Naive B cell (primary cell): ENCODE results near the gene GPR183. TPM values are rescaled to one million over a fixed set of nuclear protein-coding genes. Genes with fewer than 3 reads are reported as not detected.

Experiments
- ATAC-seq, 2 donors: fragments of 150-1000 bp; cut with Tn5 transposase; 2 replicates each; pipeline ENCODE4 v1.10.0; 2021; ENCODE audit warnings: low read depth in 2 of 2, mild to moderate bottlenecking in 2 of 2, moderate library complexity in 2 of 2
- DNase-seq: peaks from one replicate; pipeline ENCODE4 v3.0.0; 2022
- H3K27ac Mint-ChIP-seq, 6 donors: one replicate each; pipeline ENCODE4 v1.8.0; 2020 to 2022; ENCODE audit warnings: mild to moderate bottlenecking in 6 of 6, mixed read lengths in 6 of 6, moderate library complexity in 5 of 6, inconsistent platforms in 2 of 6
- H3K27me3 Mint-ChIP-seq, 3 donors: one replicate each; pipeline ENCODE4 v1.8.0; 2021 to 2022; ENCODE audit warnings: mixed read lengths in 3 of 3, mild to moderate bottlenecking in 1 of 3
- H3K36me3 Mint-ChIP-seq, 2 donors: one replicate each; pipeline ENCODE4 v1.8.0; 2020 to 2022; ENCODE audit warnings: mixed read lengths in 2 of 2, inconsistent platforms in 1 of 2, mild to moderate bottlenecking in 1 of 2
- H3K4me1 Mint-ChIP-seq, 3 donors: one replicate each; pipeline ENCODE4 v1.8.0; 2020 to 2022; ENCODE audit warnings: mixed read lengths in 3 of 3, inconsistent platforms in 1 of 3, mild to moderate bottlenecking in 1 of 3, moderate library complexity in 1 of 3
- H3K4me3 Mint-ChIP-seq, 8 donors: one replicate each; pipeline ENCODE4 v1.8.0; 2020 to 2022; ENCODE audit warnings: mild to moderate bottlenecking in 8 of 8, mixed read lengths in 8 of 8, moderate library complexity in 8 of 8, inconsistent platforms in 2 of 8
- H3K9me3 Mint-ChIP-seq, 7 donors: one replicate each; pipeline ENCODE4 v1.8.0; 2020 to 2022; ENCODE audit warnings: mixed read lengths in 7 of 7, mild to moderate bottlenecking in 5 of 7, inconsistent platforms in 2 of 7, moderate library complexity in 1 of 7
- polyA plus RNA-seq, 6 donors: library from polyadenylated mRNA; unstranded; fragments of 300-500 nt; fragmentation: Illumina TruSeq; gene quantifications; one replicate each; pipeline ENCODE4 v1.2.3, GENCODE V29; 2021; ENCODE audit warnings: low read depth in 6 of 6

GPR183 gene
- polyA plus RNA-seq, 6 donors from 2014 or later, result 98.3 to 487 (median 158) TPM

- no peak for ATAC-seq
- Mint-ChIP-seq H3K9me3 (peaks cover 0 to 13% (median 0%) of the 10 kb centered on the region in 7 donors), H3K27me3 (no peaks in the 10 kb centered on the region), H3K27ac (peak overlapping the region in 1 of 6 donors; percentile 15), H3K4me3 (no peak overlapping the region), H3K4me1 (peaks cover 55 to 67% (median 55%) of the 10 kb centered on the region in 3 donors), H3K36me3 (peaks cover 0 to 11% of the 10 kb centered on the region in 2 donors)
- no peak for DNase-seq
Observed at GRCh38 chr13:99267927-99268326, 39.3 kb downstream of the GPR183 start.

- H3K27me3 Mint-ChIP-seq, result no peaks in the 10 kb centered on the region
- H3K27ac Mint-ChIP-seq, result peak overlapping the region in 1 of 6 donors; percentile 66
- no peak for DNase-seq
- peaks cover 0 to 2% (median 0%) of the 10 kb centered on the region in 7 donors for H3K9me3 Mint-ChIP-seq
- no peak for ATAC-seq
- no peak overlapping the region for H3K4me3 Mint-ChIP-seq
- peaks cover 53 to 68% (median 57%) of the 10 kb centered on the region in 3 donors for H3K4me1 Mint-ChIP-seq
- no peaks in the 10 kb centered on the region for H3K36me3 Mint-ChIP-seq
Observed at GRCh38 chr13:99266827-99267226, 40.4 kb downstream of the GPR183 start.

GRCh38 chr13:99265821-99266426, 41.3 kb downstream of the GPR183 start:
- DNase-seq, result no peak
- Mint-ChIP-seq H3K4me3 (peak overlapping the region in 3 of 8 donors; percentile 30 to 41 (median 40)), H3K9me3 (no peaks in the 10 kb centered on the region)

GRCh38 chr13:99265162-99265800, 41.9 kb downstream of the GPR183 start:
- no peak for DNase-seq
- Mint-ChIP-seq H3K9me3 (no peaks in the 10 kb centered on the region), H3K4me1 (peaks cover 53 to 68% (median 56%) of the 10 kb centered on the region in 3 donors), H3K27ac (peak overlapping the region; percentile 33 to 91 (median 83)), H3K4me3 (peak overlapping the region in 3 of 8 donors; percentile 1 to 40 (median 30)), H3K36me3 (peaks cover 0 to 2% of the 10 kb centered on the region in 2 donors), H3K27me3 (no peaks in the 10 kb centered on the region)
- no peak for ATAC-seq

More at GRCh38 chr13:99265821-99266426, 41.3 kb downstream of the GPR183 start:
- Mint-ChIP-seq H3K4me1 (peaks cover 53 to 68% (median 60%) of the 10 kb centered on the region in 3 donors), H3K27me3 (no peaks in the 10 kb centered on the region), H3K27ac (peak overlapping the region; percentile 33 to 91 (median 83)), H3K36me3 (no peaks in the 10 kb centered on the region)
- ATAC-seq, result peak; percentile 37 to 48

GRCh38 chr13:99264051-99264450, 43.1 kb downstream of the GPR183 start:
- peak overlapping the region; percentile 55 to 92 (median 82) for H3K27ac Mint-ChIP-seq
- no peaks in the 10 kb centered on the region for H3K27me3 Mint-ChIP-seq
- DNase-seq (peak; percentile 44), ATAC-seq (peak; percentile 66 to 72)
- peaks cover 57 to 73% (median 63%) of the 10 kb centered on the region in 3 donors for H3K4me1 Mint-ChIP-seq
- H3K4me3 Mint-ChIP-seq, result peak overlapping the region; percentile 2 to 83 (median 56)
- peaks cover 0 to 6% of the 10 kb centered on the region in 2 donors for H3K36me3 Mint-ChIP-seq
- H3K9me3 Mint-ChIP-seq, result no peaks in the 10 kb centered on the region

GRCh38 chr13:99263126-99263785, 43.9 kb downstream of the GPR183 start:
- Mint-ChIP-seq H3K27ac (peak overlapping the region in 5 of 6 donors; percentile 71 to 92 (median 82)), H3K36me3 (peaks cover 0 to 8% of the 10 kb centered on the region in 2 donors), H3K4me3 (peak overlapping the region in 4 of 8 donors; percentile 12 to 69 (median 49)), H3K4me1 (peaks cover 58 to 75% (median 70%) of the 10 kb centered on the region in 3 donors), H3K27me3 (no peaks in the 10 kb centered on the region), H3K9me3 (no peaks in the 10 kb centered on the region)
- DNase-seq, result no peak
- no peak for ATAC-seq

GRCh38 chr13:99261059-99261458, 46.1 kb downstream of the GPR183 start:
- DNase-seq, result no peak
- no peaks in the 10 kb centered on the region for H3K27me3 Mint-ChIP-seq
- H3K36me3 Mint-ChIP-seq, result peaks cover 0 to 11% of the 10 kb centered on the region in 2 donors
- no peaks in the 10 kb centered on the region for H3K9me3 Mint-ChIP-seq
- no peak for ATAC-seq
- H3K27ac Mint-ChIP-seq, result peak overlapping the region; percentile 88 to 99 (median 94)
- H3K4me3 Mint-ChIP-seq, result peak overlapping the region in 7 of 8 donors; percentile 2 to 97 (median 31)
- peaks cover 68 to 78% (median 74%) of the 10 kb centered on the region in 3 donors for H3K4me1 Mint-ChIP-seq

- Mint-ChIP-seq H3K4me1 (peaks cover 66 to 78% (median 72%) of the 10 kb centered on the region in 3 donors), H3K36me3 (peaks cover 3 to 15% of the 10 kb centered on the region in 2 donors)
- no peak for ATAC-seq
Observed at GRCh38 chr13:99260216-99260615, 47.0 kb downstream of the GPR183 start.

GRCh38 chr13:99258946-99259345, 48.3 kb downstream of the GPR183 start:
- ATAC-seq, result peak; percentile 74 to 79
- Mint-ChIP-seq H3K9me3 (no peaks in the 10 kb centered on the region), H3K36me3 (peaks cover 11 to 26% of the 10 kb centered on the region in 2 donors), H3K27me3 (no peaks in the 10 kb centered on the region), H3K4me1 (peaks cover 64 to 75% (median 72%) of the 10 kb centered on the region in 3 donors), H3K4me3 (peak overlapping the region; percentile 81 to 99 (median 98)), H3K27ac (peak overlapping the region; percentile 94 to 99 (median 98))
- peak; percentile 78 for DNase-seq

More at GRCh38 chr13:99260216-99260615, 47.0 kb downstream of the GPR183 start:
- H3K27ac Mint-ChIP-seq, result peak overlapping the region; percentile 89 to 99 (median 96)
- H3K4me3 Mint-ChIP-seq, result peak overlapping the region in 7 of 8 donors; percentile 76 to 99 (median 98)
- H3K27me3 Mint-ChIP-seq, result no peaks in the 10 kb centered on the region
- no peak for DNase-seq
- no peaks in the 10 kb centered on the region for H3K9me3 Mint-ChIP-seq

GRCh38 chr13:99258210-99258860, 48.9 kb downstream of the GPR183 start, which contains the start of gene GPR18:
Gene GPR18, minus strand, starts transcription at chr13:99258379. Its CDS starts 2,507 bp downstream, at chr13:99255872.
- ATAC-seq, result peak; percentile 65 to 68
- Mint-ChIP-seq H3K4me3 (peak within 1 kb of the TSS; percentile 92 to 99 (median 98)), H3K36me3 (peaks cover 11 to 27% of the 10 kb centered on the region in 2 donors), H3K4me1 (peaks cover 63 to 75% (median 71%) of the 10 kb centered on the region in 3 donors), H3K27me3 (no peaks in the 10 kb centered on the region), H3K9me3 (no peaks in the 10 kb centered on the region), H3K27ac (peak within 1 kb of the TSS; percentile 94 to 99 (median 98))
- peak; percentile 69 for DNase-seq

GRCh38 chr13:99257291-99257690, 49.9 kb downstream of the GPR183 start:
- no peak for ATAC-seq
- H3K4me1 Mint-ChIP-seq, result peaks cover 56 to 67% (median 64%) of the 10 kb centered on the region in 3 donors
- peaks cover 11 to 27% of the 10 kb centered on the region in 2 donors for H3K36me3 Mint-ChIP-seq
- no peaks in the 10 kb centered on the region for H3K27me3 Mint-ChIP-seq
- DNase-seq, result no peak
- H3K27ac Mint-ChIP-seq, result peak overlapping the region in 5 of 6 donors; percentile 36 to 97 (median 80)
- peak overlapping the region; percentile 80 to 99 (median 94) for H3K4me3 Mint-ChIP-seq
- no peaks in the 10 kb centered on the region for H3K9me3 Mint-ChIP-seq

GRCh38 chr13:99256709-99257108, 50.5 kb downstream of the GPR183 start:
- Mint-ChIP-seq H3K27ac (peak overlapping the region; percentile 84 to 97 (median 90)), H3K27me3 (no peaks in the 10 kb centered on the region), H3K36me3 (peaks cover 17 to 32% of the 10 kb centered on the region in 2 donors), H3K4me3 (peak overlapping the region; percentile 80 to 99 (median 94)), H3K9me3 (no peaks in the 10 kb centered on the region), H3K4me1 (peaks cover 56 to 66% (median 64%) of the 10 kb centered on the region in 3 donors)
- DNase-seq (peak; percentile 45), ATAC-seq (peak; percentile 34 to 50)
